ENCODE data around the gene SERPINI1. TPM values are rescaled to one million over a fixed set of nuclear protein-coding genes. Genes with fewer than 3 reads are reported as not detected.

Gene SERPINI1
- total and polyA plus RNA-seq, 9 of the 15 experiments (the other 6 are each of a cell fraction or from before 2014, with no cell fraction given) = 1.6 to 9.9 (median 3.5) TPM

- TF ChIP-seq MYC (IDR thresholded peaks at IDR 0.05; ENCODE audit: low read depth, low read length) (no peak), MYC (CRISPR knock-in tag; IDR thresholded peaks at IDR 0.05; ENCODE audit: borderline replicate concordance, low read depth) (no peak), ZNF197 (CRISPR knock-in tag; IDR thresholded peaks at IDR 0.05; ENCODE audit: low read depth) (no peak), ZNF347 (CRISPR knock-in tag; IDR thresholded peaks at IDR 0.05; ENCODE audit: low read depth) (no peak), ZNF217 (CRISPR knock-in tag; IDR thresholded peaks at IDR 0.05) (no peak)
- TF ChIP-seq, protein P1, sequence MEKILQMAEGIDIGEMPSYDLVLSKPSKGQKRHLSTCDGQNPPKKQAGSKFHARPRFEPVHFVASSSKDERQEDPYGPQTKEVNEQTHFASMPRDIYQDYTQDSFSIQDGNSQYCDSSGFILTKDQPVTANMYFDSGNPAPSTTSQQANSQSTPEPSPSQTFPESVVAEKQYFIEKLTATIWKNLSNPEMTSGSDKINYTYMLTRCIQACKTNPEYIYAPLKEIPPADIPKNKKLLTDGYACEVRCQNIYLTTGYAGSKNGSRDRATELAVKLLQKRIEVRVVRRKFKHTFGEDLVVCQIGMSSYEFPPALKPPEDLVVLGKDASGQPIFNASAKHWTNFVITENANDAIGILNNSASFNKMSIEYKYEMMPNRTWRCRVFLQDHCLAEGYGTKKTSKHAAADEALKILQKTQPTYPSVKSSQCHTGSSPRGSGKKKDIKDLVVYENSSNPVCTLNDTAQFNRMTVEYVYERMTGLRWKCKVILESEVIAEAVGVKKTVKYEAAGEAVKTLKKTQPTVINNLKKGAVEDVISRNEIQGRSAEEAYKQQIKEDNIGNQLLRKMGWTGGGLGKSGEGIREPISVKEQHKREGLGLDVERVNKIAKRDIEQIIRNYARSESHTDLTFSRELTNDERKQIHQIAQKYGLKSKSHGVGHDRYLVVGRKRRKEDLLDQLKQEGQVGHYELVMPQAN (IDR thresholded peaks at IDR 0.05; ENCODE audit: borderline replicate concordance) = no peak
These were observed 18.6 kb upstream of the SERPINI1 start (continued) for GRCh38 chr3:167716920-167717319.

- no peak for ATAC-seq
- no peak for FAIRE-seq
- Histone ChIP-seq H3K36me3 (ENCODE audit: control insufficient read depth, insufficient read depth, low read length) (peaks cover 73% of the 10 kb centered on the region), H3K27me3 (ENCODE audit: control insufficient read depth in 2 of 2, insufficient read depth in 2 of 2, low read length in 2 of 2) (no peaks in the 10 kb centered on the region), H3K4me1 (replicated peaks in 1 of 2; ENCODE audit: control insufficient read depth in 2 of 2, insufficient read depth in 2 of 2, low read length in 2 of 2) (peaks cover 10 to 30% of the 10 kb centered on the region in 2 experiments; a peak in 4 of 5 replicates), H3K79me2 (ENCODE audit: control insufficient read depth, insufficient read depth, low read length) (peaks cover 100% of the 10 kb centered on the region), H3K4me3 (no peak overlapping the region), H3K4me2 (ENCODE audit: insufficient read depth, low read length) (no peak overlapping the region), H3K9ac (ENCODE audit: insufficient read depth in 1 of 2, low read depth in 2 of 2, low read length in 2 of 2) (no peak overlapping the region), H4K20me1 (replicated peaks; ENCODE audit: control insufficient read depth, insufficient read depth, low read length) (0 out of 2 replicates have a peak, but pooled peaks cover 3% of the 10 kb centered on the region), H3K9me1 (ENCODE audit: control insufficient read depth, insufficient read depth, low read length) (no peaks in the 10 kb centered on the region), H3K27ac (ENCODE audit: extremely low read depth, low read depth, low read length) (no peak overlapping the region), H2AFZ (ENCODE audit: low read depth, low read length) (no peak overlapping the region), H3K9me3 (replicated peaks; ENCODE audit: control insufficient read depth, insufficient read depth, low read depth, low read length) (no peaks in the 10 kb centered on the region)
- in situ Hi-C loops (cut with MboI) (no loop called here), intact Hi-C loops (cut with micrococcal nuclease) (no loop called here)
- CTCF ChIA-PET (ENCODE audit: low intra/inter-chr PET ratio) = no interaction called here
- no TSS peak for BruUV-seq (replicated peaks)
- WGBS (ENCODE audit: insufficient coverage, low coverage, missing lambda C conversion rate) = 90% methylated on average over 1 of the region's 1 CpG
- POLR2A ChIA-PET = no interaction called here
- DNase-seq (ENCODE audit: extremely low read depth in 1 of 4, low spot score in 3 of 4) = peak in 2 of 4 experiments; percentile 15 to 41
- TF ChIP-seq SMARCE1 (IDR thresholded peaks at IDR 0.05) (0 out of 2 replicates have a peak, but pooled peaks have one; percentile 28), RCOR1 (IDR thresholded peaks at IDR 0.05; ENCODE audit: borderline replicate concordance in 1 of 2, low read depth in 2 of 2, low read length in 2 of 2) (peak in 1 of 2 experiments; percentile 77; a peak in 2 of 4 replicates), DIDO1 (tag; IDR thresholded peaks at IDR 0.05; ENCODE audit: low read depth) (no peak), KAT7 (CRISPR knock-in tag; IDR thresholded peaks at IDR 0.05; ENCODE audit: borderline replicate concordance) (no peak), ZNF444 (CRISPR knock-in tag; IDR thresholded peaks at IDR 0.05) (no peak), JUND (IDR thresholded peaks at IDR 0.05; ENCODE audit: borderline replicate concordance, low read depth, low read length) (peak; percentile 32; the same call in 1 of the 2 replicates), JUND (tag; IDR thresholded peaks at IDR 0.05; ENCODE audit: borderline replicate concordance, low read depth, low read length) (no peak), HLTF (IDR thresholded peaks at IDR 0.05) (0 out of 2 replicates have a peak, but pooled peaks have one; percentile 88), SAP30 (IDR thresholded peaks at IDR 0.05; ENCODE audit: borderline replicate concordance, insufficient read depth, low read depth, low read length, poor library complexity, severe bottlenecking) (no peak), ARNT (IDR thresholded peaks at IDR 0.05) (no peak), HDAC1 (IDR thresholded peaks at IDR 0.05) (peak in 1 of 2 experiments; percentile 36; a peak in 1 of 4 replicates), MCM7 (IDR thresholded peaks at IDR 0.05) (no peak), RBM25 (IDR thresholded peaks at IDR 0.05; ENCODE audit: low read depth, low read length, severe bottlenecking) (peak; percentile 98), SRSF7 (optimal IDR thresholded peaks at IDR 0.05; ENCODE audit: low read depth, low read length) (no peak), ARID1B (IDR thresholded peaks at IDR 0.05) (peak; percentile 62), NFE2 (IDR thresholded peaks at IDR 0.05; ENCODE audit: low read depth) (peak; percentile 70), POLR2AphosphoS5 (IDR thresholded peaks at IDR 0.05; ENCODE audit: control insufficient read depth, insufficient read depth, low read depth, low read length) (peak; percentile 27; the same call in 1 of the 2 replicates)
These were observed 16.9 kb upstream of the SERPINI1 start for GRCh38 chr3:167718582-167718981.

Measured in K562 (cell line).